Peyer's patch (tissue), 4 donors: ENCODE results near the gene NANP.

Experiments used
- POLR2A ChIP-seq, 2 donors: fragments of 450-650 bp; IDR thresholded peaks; one replicate each; pipeline ENCODE4 v1.5.1; 2017; ENCODE audit warnings: antibody characterized with exemption in 2 of 2, mild to moderate bottlenecking in 2 of 2, moderate library complexity in 2 of 2
- TF ChIP-seq, protein P1 (sequence below), 6 experiments: fragments of 450-650 bp in 4 of 6; fragments of 200-600 bp in 2 of 6; sonication (generic) in 1 of 6; IDR thresholded peaks; one replicate each; pipeline ENCODE4 v1.5.1; 2017 to 2019; ENCODE audit warnings: antibody characterized with exemption in 6 of 6, mild to moderate bottlenecking in 3 of 6, moderate library complexity in 1 of 6

DNA sequence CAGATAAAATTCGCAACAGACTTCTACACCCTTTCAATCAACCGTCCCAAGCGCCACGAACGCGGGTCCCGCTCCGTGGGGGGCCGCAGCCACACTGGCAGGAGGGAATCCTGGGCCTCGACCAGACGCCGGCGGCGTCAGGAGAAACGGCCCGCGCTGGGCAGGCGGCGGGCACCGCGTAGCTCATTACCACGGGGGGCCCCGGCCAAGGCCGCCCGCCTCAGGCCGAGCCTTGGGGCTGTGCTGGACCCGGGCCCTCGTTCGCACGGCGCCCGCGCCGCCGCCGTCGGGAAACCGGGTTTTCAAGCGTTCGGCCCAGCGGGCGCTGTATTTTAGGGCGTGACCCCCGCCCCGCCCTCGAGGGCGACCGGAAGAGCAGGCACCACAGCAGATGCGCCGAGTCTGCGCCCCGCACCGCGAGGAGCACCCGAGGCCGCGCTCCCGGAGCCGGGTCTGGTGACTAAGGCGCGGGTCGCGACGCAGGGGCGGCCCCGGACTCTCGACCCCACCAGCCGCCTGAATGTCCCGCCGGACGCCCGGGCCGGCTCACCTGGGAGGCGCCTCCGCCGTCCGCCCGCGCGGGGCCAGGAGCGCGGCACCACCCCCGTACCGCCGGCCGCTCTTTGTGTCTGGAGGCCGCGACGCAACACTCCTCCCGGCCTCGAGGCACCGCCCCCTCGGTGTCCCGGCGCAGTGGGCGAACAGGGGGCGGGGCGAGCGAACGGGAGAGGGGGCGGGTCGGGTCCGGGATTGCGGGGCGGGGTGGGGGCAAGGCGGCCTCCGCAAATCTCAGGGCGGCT is 38.7 kb downstream of the NANP start, which contains the start of gene NINL:
- TF ChIP-seq, protein P1, sequence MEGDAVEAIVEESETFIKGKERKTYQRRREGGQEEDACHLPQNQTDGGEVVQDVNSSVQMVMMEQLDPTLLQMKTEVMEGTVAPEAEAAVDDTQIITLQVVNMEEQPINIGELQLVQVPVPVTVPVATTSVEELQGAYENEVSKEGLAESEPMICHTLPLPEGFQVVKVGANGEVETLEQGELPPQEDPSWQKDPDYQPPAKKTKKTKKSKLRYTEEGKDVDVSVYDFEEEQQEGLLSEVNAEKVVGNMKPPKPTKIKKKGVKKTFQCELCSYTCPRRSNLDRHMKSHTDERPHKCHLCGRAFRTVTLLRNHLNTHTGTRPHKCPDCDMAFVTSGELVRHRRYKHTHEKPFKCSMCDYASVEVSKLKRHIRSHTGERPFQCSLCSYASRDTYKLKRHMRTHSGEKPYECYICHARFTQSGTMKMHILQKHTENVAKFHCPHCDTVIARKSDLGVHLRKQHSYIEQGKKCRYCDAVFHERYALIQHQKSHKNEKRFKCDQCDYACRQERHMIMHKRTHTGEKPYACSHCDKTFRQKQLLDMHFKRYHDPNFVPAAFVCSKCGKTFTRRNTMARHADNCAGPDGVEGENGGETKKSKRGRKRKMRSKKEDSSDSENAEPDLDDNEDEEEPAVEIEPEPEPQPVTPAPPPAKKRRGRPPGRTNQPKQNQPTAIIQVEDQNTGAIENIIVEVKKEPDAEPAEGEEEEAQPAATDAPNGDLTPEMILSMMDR (IDR thresholded peaks at IDR 0.05), result no peak
- TF ChIP-seq POLR2A (IDR thresholded peaks at IDR 0.05), result peak; percentile 25 to 31
